Neural progenitor cell (in vitro differentiated cells): ENCODE data around the gene KRR1.

Source experiments
- EZH2 ChIP-seq: fragments of 200-600 bp; sonication (generic); IDR thresholded peaks from 2 replicates; pipeline ENCODE4 v1.6.1; 2017; ENCODE audit warnings: antibody characterized with exemption, mild to moderate bottlenecking, moderate library complexity
- TF ChIP-seq, protein P1 (sequence below): fragments of 200-600 bp; sonication (generic); IDR thresholded peaks from 2 replicates; pipeline ENCODE4 v1.5.1; 2017; ENCODE audit warnings: antibody characterized with exemption, mild to moderate bottlenecking

DNA sequence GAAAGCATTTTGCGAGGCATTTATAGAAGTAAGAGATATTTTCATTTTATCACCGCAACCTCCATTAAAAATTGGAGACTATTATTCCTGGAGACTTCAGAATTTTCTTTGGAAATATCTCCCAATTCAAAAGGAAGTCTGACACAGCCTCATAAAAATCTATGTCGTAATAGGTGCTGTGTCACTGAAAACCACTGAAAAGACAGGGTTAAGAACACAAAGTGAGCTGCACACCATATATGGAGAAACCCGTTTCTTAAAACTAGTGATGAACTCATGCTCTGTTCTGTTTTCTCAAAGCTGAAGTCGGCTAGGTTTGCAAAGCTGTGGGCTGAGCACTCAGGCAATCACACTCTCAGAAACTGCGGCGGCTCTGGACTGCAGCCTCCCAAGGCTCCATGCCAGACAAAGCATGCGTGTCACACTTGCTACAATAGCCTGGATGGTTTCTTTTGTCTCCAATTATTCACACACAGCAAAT, 30.9 kb downstream of the KRR1 start, which contains the start of gene GLIPR1:
- TF ChIP-seq, protein P1, sequence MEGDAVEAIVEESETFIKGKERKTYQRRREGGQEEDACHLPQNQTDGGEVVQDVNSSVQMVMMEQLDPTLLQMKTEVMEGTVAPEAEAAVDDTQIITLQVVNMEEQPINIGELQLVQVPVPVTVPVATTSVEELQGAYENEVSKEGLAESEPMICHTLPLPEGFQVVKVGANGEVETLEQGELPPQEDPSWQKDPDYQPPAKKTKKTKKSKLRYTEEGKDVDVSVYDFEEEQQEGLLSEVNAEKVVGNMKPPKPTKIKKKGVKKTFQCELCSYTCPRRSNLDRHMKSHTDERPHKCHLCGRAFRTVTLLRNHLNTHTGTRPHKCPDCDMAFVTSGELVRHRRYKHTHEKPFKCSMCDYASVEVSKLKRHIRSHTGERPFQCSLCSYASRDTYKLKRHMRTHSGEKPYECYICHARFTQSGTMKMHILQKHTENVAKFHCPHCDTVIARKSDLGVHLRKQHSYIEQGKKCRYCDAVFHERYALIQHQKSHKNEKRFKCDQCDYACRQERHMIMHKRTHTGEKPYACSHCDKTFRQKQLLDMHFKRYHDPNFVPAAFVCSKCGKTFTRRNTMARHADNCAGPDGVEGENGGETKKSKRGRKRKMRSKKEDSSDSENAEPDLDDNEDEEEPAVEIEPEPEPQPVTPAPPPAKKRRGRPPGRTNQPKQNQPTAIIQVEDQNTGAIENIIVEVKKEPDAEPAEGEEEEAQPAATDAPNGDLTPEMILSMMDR = no peak
- TF ChIP-seq EZH2 = no peak
